HCT116 (cell line): ENCODE data around the gene PPM1H.

ENCODE experiments used
- EGR1 ChIP-seq: IDR thresholded peaks from 2 replicates; pipeline ENCODE4 v1.6.1; 2012; ENCODE audit warnings: low read depth
- EZH2 ChIP-seq: fragments of 200-600 bp; sonication (generic); IDR thresholded peaks from 2 replicates; pipeline ENCODE4 v1.6.1; 2017; ENCODE audit warnings: antibody characterized with exemption, mixed run types
- SIN3A ChIP-seq: IDR thresholded peaks from 2 replicates; pipeline ENCODE4 v1.6.1; 2012; ENCODE audit warnings: low read depth
- ZFX ChIP-seq: fragments of 450-650 bp; IDR thresholded peaks from 2 replicates; pipeline ENCODE4 v1.6.1; 2017
- TF ChIP-seq, protein P1 (sequence below), 3 experiments: fragments of 200-600 bp in 1 of 3; sonication (generic) in 1 of 3; IDR thresholded peaks in 2 of 3; conservative IDR thresholded peaks in 1 of 3; 2 replicates each; pipeline ENCODE4 v1.5.1; 2012 to 2017; ENCODE audit warnings: low read depth in 2 of 3, low read length in 2 of 3, antibody characterized with exemption in 1 of 3, borderline replicate concordance in 1 of 3, control low read depth in 1 of 3, mild to moderate bottlenecking in 1 of 3, mixed read lengths in 1 of 3, mixed run types in 1 of 3, moderate library complexity in 1 of 3; ENCODE audit not compliant: insufficient read depth in 1 of 3

DNA sequence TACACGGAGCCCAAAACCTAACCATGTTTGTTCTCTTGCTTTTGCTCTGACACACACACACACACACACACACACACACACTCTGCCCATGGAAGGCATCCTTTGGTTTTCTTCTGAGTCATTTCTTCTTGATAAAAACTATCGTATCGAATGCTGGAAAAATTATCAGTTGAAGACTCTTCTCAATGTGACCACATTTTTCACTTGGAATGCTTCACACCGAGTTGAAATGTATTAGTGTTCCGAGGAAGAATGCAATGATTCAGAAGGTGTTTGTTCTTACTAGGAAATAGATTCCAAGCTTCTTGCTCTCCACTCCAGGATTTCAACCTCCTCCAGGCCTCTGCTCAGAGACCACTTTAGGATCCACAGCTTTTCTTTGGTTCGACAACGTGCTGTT, 242.1 kb downstream of the PPM1H start:
- TF ChIP-seq, protein P1, sequence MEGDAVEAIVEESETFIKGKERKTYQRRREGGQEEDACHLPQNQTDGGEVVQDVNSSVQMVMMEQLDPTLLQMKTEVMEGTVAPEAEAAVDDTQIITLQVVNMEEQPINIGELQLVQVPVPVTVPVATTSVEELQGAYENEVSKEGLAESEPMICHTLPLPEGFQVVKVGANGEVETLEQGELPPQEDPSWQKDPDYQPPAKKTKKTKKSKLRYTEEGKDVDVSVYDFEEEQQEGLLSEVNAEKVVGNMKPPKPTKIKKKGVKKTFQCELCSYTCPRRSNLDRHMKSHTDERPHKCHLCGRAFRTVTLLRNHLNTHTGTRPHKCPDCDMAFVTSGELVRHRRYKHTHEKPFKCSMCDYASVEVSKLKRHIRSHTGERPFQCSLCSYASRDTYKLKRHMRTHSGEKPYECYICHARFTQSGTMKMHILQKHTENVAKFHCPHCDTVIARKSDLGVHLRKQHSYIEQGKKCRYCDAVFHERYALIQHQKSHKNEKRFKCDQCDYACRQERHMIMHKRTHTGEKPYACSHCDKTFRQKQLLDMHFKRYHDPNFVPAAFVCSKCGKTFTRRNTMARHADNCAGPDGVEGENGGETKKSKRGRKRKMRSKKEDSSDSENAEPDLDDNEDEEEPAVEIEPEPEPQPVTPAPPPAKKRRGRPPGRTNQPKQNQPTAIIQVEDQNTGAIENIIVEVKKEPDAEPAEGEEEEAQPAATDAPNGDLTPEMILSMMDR (IDR thresholded peaks at IDR 0.05 in 2 of 3, conservative IDR thresholded peaks at IDR 0.05 in 1 of 3; ENCODE audit: borderline replicate concordance in 1 of 3, insufficient read depth in 1 of 3, low read depth in 2 of 3, low read length in 2 of 3), result no peak
- TF ChIP-seq SIN3A (no peak), EGR1 (no peak), EZH2 (no peak), ZFX (no peak)
